SK-N-SH (cell line): Measurements from ENCODE around the gene ZNF319. TPM values are rescaled to one million over a fixed set of nuclear protein-coding genes. Genes with fewer than 3 reads are reported as not detected.

Experiments
- CTCF ChIA-PET: fragments of 300-600, 350-600 bp; formaldehyde crosslinking; extraction: SDS; loops from one replicate; lab custom pipeline; 2021; lab: Yijun Ruan, JAX
- POLR2A ChIA-PET: fragments of 350-600 bp; sonication (Branson Sonifier 250); formaldehyde crosslinking; extraction: SDS; loops from one replicate; lab custom pipeline; 2020; ENCODE audit warnings: antibody characterized with exemption, inconsistent platforms; lab: Yijun Ruan, JAX
- DNase-seq: peaks from one replicate; pipeline ENCODE4 v3.0.0; 2012
- H2AFZ ChIP-seq: fragments of 200-600 bp; sonication (generic); 2 replicates; pipeline ENCODE4 v1.8.1; 2016; ENCODE audit warnings: antibody characterized with exemption, mild to moderate bottlenecking, low read depth
- H3F3A ChIP-seq: fragments of 200-600 bp; sonication (generic); replicated peaks from 2 replicates; pipeline ENCODE3; 2016; ENCODE audit warnings: antibody characterized with exemption, mild to moderate bottlenecking; ENCODE audit not compliant: insufficient read depth
- H3K27ac ChIP-seq, 2 experiments: fragments of 200-500 bp in 1 of 2; fragments of 200-600 bp in 1 of 2; sonication (Bioruptor generic) in 1 of 2; sonication (generic), shearing (Covaris generic) in 1 of 2; 2 replicates each; pipeline versions ENCODE4 v1.5.1 to v1.6.1; 2014 to 2016; ENCODE audit warnings: low read depth in 2 of 2, inconsistent platforms in 1 of 2, low read length in 1 of 2, mild to moderate bottlenecking in 1 of 2, mixed read lengths in 1 of 2
- H3K27me3 ChIP-seq: fragments of 200-600 bp; sonication (generic), shearing (Covaris generic); 2 replicates; pipeline ENCODE4 v1.6.1; 2016; ENCODE audit warnings: mixed run types; ENCODE audit not compliant: insufficient read depth
- H3K36me3 ChIP-seq, 2 experiments: fragments of 200-500 bp in 1 of 2; fragments of 200-600 bp in 1 of 2; sonication (Bioruptor generic) in 1 of 2; sonication (generic) in 1 of 2; replicated peaks in 1 of 2; 2 replicates each; pipeline versions ENCODE3 to v1.5.1; 2014 to 2016; ENCODE audit warnings: low read length in 1 of 2, mild to moderate bottlenecking in 1 of 2; ENCODE audit not compliant: insufficient read depth in 2 of 2, control insufficient read depth in 1 of 2
- H3K4me1 ChIP-seq, 2 experiments: fragments of 200-500 bp in 1 of 2; fragments of 200-600 bp in 1 of 2; sonication (Bioruptor generic) in 1 of 2; sonication (generic), shearing (Covaris generic) in 1 of 2; 2 replicates each; pipeline versions ENCODE4 v1.5.1 to v1.6.1; 2014 to 2016; ENCODE audit warnings: low read depth in 1 of 2, low read length in 1 of 2, mixed run types in 1 of 2; ENCODE audit not compliant: insufficient read depth in 2 of 2, control insufficient read depth in 1 of 2
- H3K4me2 ChIP-seq: fragments of 200-600 bp; sonication (generic), shearing (Covaris generic); 2 replicates; pipeline ENCODE4 v1.6.1; 2017; ENCODE audit warnings: mixed run types
- H3K4me3 ChIP-seq, 2 experiments: fragments of 200-500 bp in 1 of 2; fragments of 200-600 bp in 1 of 2; sonication (Bioruptor generic) in 1 of 2; sonication (generic), shearing (Covaris generic) in 1 of 2; 2 replicates each; pipeline versions ENCODE4 v1.5.1 to v1.8.1; 2014 to 2016; ENCODE audit warnings: low read depth in 2 of 2, inconsistent platforms in 1 of 2, low read length in 1 of 2, mild to moderate bottlenecking in 1 of 2, mixed read lengths in 1 of 2, moderate library complexity in 1 of 2
- H3K79me2 ChIP-seq: fragments of 200-600 bp; sonication (generic); 2 replicates; pipeline ENCODE4 v1.8.1; 2017; ENCODE audit warnings: mild to moderate bottlenecking; ENCODE audit not compliant: insufficient read depth
- H3K9ac ChIP-seq: fragments of 200-600 bp; sonication (generic); 2 replicates; pipeline ENCODE4 v1.6.1; 2017; ENCODE audit warnings: mixed run types
- H3K9me2 ChIP-seq: fragments of 200-600 bp; sonication (generic); 2 replicates; pipeline ENCODE4 v1.6.1; 2017; ENCODE audit warnings: mixed run types
- H3K9me3 ChIP-seq: fragments of 200-600 bp; sonication (generic); 2 replicates; pipeline ENCODE4 v1.6.1; 2017; ENCODE audit warnings: mixed run types, mild to moderate bottlenecking, moderate library complexity
- H4K20me1 ChIP-seq: fragments of 200-600 bp; sonication (generic); 2 replicates; pipeline ENCODE4 v1.6.1; 2017; ENCODE audit warnings: mild to moderate bottlenecking, mixed run types; ENCODE audit not compliant: insufficient read depth
- EZH2phosphoT487 ChIP-seq: fragments of 200-600 bp; sonication (generic); IDR thresholded peaks from 2 replicates; pipeline ENCODE4 v1.6.1; 2017; ENCODE audit warnings: low read depth, mixed run types, mild to moderate bottlenecking, antibody characterized with exemption, moderate library complexity, borderline replicate concordance
- FOSL2 ChIP-seq: IDR thresholded peaks from 2 replicates; pipeline ENCODE4 v1.4.0; 2012; ENCODE audit warnings: low read depth, mild to moderate bottlenecking, moderate library complexity, borderline replicate concordance
- GATA2 ChIP-seq: sonication (generic); formaldehyde crosslinking; IDR thresholded peaks from 2 replicates; pipeline ENCODE4 v1.5.0; 2020; ENCODE audit warnings: mild to moderate bottlenecking, missing genetic modification reagents
- MEF2A ChIP-seq: IDR thresholded peaks from 2 replicates; pipeline ENCODE4 v1.4.0; 2012; ENCODE audit warnings: low read depth, borderline replicate concordance
- MXI1 ChIP-seq: IDR thresholded peaks from 2 replicates; pipeline ENCODE4 v1.6.1; 2012; ENCODE audit warnings: mild to moderate bottlenecking, low read depth, low read length, improper control_type of control experiment
- RCOR1 ChIP-seq: fragments of 150-350 bp; IDR thresholded peaks from 2 replicates; pipeline ENCODE4 v1.6.1; 2017; ENCODE audit warnings: antibody characterized with exemption, low read length
- RFX5 ChIP-seq: IDR thresholded peaks from 2 replicates; pipeline ENCODE4 v1.6.1; 2012; ENCODE audit warnings: mild to moderate bottlenecking, improper control_type of control experiment, low read length
- SMC3 ChIP-seq: IDR thresholded peaks from 2 replicates; pipeline ENCODE4 v1.6.1; 2012; ENCODE audit warnings: low read depth, low read length, improper control_type of control experiment
- WGBS: methylation state at CpG from one replicate; pipeline ENCODE4 v1.1.6; 2017; ENCODE audit warnings: low lambda C conversion rate; 5-methylcytosine and 5-hydroxymethylcytosine counted together
- polyA plus RNA-seq, 3 experiments: library from polyadenylated mRNA; depleted of rRNA; stranded (reverse); fragments of >200 nt; gene quantifications; 2 replicates each; pipeline ENCODE4 v1.2.3, GENCODE V29; 2012
- TF ChIP-seq, protein P1 (sequence below): IDR thresholded peaks from 2 replicates; pipeline ENCODE4 v1.6.1; 2012; ENCODE audit warnings: mild to moderate bottlenecking, low read depth, low read length, moderate library complexity
- TF ChIP-seq, protein P2 (sequence below): fragments of 150-350 bp; IDR thresholded peaks from 2 replicates; pipeline ENCODE4 v1.6.1; 2017; ENCODE audit warnings: antibody characterized with exemption, low read length, low read depth, borderline replicate concordance
- TF ChIP-seq, protein P3 (sequence below): IDR thresholded peaks from 2 replicates; pipeline ENCODE4 v1.4.0; 2012; ENCODE audit warnings: low read depth
- TF ChIP-seq, protein P4 (sequence below): IDR thresholded peaks from 2 replicates; pipeline ENCODE4 v1.4.0; 2012; ENCODE audit warnings: low read depth, borderline replicate concordance
- TF ChIP-seq, protein P5 (sequence below): fragments of 150-350 bp; IDR thresholded peaks from 2 replicates; pipeline ENCODE4 v1.6.1; 2016; ENCODE audit warnings: mild to moderate bottlenecking, low read depth, low read length

The ZNF319 gene
- polyA plus RNA-seq, 1 of the 3 experiments (the other 2 are of a cell fraction): 7.6 TPM

DNA sequence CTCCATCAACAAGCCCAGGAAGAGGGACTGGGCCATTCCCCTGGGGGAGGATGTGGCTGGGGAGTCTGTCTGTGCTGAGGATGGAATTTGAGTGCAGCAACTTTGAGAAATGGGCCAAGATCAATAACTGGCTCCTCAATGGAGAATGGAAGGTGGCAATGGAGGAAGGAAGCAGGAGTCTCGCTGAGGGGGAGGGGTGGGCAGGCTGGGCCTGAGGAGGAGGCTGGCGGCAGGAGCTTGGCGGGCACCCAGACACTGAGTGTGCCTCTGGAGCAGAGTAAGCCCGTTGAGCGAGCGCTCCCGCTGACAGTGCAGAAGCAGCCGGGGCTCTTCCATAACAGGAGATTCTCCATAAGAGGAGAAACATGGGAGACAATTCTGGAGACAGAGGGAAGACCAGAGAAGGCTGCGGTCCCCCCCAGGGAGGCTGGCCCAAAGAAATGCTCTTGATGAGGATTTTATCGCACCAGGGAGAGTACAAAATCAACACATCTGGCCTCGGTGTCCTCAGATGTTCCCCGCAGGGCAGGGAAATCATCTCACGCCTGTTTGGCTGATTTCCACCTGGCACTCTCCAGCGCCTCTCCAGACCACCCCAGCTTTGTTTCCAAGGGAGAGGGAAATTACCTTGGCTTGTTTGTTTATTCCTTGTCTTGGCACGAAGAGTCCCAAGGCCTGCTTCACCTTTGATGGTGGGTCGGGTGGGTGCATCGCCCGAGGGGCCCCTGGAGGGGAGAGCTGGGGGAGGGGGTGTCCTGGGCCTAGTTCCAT, 22.3 kb upstream of the ZNF319 start (continued):
- TF ChIP-seq, protein P1, sequence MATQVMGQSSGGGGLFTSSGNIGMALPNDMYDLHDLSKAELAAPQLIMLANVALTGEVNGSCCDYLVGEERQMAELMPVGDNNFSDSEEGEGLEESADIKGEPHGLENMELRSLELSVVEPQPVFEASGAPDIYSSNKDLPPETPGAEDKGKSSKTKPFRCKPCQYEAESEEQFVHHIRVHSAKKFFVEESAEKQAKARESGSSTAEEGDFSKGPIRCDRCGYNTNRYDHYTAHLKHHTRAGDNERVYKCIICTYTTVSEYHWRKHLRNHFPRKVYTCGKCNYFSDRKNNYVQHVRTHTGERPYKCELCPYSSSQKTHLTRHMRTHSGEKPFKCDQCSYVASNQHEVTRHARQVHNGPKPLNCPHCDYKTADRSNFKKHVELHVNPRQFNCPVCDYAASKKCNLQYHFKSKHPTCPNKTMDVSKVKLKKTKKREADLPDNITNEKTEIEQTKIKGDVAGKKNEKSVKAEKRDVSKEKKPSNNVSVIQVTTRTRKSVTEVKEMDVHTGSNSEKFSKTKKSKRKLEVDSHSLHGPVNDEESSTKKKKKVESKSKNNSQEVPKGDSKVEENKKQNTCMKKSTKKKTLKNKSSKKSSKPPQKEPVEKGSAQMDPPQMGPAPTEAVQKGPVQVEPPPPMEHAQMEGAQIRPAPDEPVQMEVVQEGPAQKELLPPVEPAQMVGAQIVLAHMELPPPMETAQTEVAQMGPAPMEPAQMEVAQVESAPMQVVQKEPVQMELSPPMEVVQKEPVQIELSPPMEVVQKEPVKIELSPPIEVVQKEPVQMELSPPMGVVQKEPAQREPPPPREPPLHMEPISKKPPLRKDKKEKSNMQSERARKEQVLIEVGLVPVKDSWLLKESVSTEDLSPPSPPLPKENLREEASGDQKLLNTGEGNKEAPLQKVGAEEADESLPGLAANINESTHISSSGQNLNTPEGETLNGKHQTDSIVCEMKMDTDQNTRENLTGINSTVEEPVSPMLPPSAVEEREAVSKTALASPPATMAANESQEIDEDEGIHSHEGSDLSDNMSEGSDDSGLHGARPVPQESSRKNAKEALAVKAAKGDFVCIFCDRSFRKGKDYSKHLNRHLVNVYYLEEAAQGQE: no peak
- TF ChIP-seq FOSL2: no peak
- TF ChIP-seq EZH2phosphoT487: no peak
- TF ChIP-seq, protein P2, sequence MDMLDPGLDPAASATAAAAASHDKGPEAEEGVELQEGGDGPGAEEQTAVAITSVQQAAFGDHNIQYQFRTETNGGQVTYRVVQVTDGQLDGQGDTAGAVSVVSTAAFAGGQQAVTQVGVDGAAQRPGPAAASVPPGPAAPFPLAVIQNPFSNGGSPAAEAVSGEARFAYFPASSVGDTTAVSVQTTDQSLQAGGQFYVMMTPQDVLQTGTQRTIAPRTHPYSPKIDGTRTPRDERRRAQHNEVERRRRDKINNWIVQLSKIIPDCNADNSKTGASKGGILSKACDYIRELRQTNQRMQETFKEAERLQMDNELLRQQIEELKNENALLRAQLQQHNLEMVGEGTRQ: no peak
- TF ChIP-seq MEF2A: no peak
- no peak for TF ChIP-seq RFX5
- peak; percentile 80 for TF ChIP-seq GATA2 (CRISPR knock-in tag)
- TF ChIP-seq, protein P3, sequence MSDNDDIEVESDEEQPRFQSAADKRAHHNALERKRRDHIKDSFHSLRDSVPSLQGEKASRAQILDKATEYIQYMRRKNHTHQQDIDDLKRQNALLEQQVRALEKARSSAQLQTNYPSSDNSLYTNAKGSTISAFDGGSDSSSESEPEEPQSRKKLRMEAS: 0 out of 2 replicates have a peak, but pooled peaks have one; percentile 26

DNA sequence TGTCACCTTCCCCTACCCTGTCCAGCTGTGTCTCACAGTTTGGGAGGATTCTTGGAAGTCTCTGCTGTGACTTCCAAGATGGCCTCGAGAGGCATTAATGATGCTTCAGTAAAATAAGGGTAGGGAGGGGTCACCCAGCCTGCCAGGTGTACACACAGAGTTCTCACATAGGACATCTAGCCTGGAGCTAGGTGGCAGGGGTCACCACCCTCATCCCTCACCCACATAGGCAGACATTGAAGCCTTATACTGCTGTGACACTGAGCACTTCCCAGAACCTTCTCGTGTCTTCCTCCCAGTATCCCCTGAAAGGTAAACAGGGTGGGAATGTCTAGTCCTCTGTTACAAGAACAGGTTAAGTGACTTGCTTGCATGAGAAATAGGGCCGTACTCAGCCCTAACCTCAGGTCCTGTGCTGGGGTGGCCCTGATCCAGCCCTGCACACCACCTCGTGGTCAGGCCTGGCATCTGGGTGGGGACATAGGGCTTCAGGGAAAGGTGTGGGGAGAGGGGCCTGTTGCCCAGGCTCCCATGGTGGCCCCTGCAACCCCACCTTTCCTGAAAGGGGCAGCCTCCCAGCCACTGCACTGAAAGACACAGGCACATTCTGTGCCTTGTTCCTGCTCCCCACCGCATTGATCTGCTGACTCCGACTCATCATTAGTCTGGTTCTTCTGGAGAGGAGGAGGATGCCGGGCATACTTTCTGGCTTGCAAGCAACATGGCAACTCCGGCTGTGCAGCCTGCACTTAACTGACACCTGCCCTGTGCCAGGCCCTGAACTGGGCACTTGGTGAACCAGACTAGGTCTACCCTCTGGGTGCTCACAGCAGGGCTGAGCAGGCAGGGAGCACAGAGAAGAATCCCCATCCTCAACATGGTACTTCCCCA, 21.4 kb upstream of the ZNF319 start:
- WGBS: 66% methylated on average over 7 of the region's 8 CpGs
- Histone ChIP-seq H3K9ac (no peak overlapping the region), H4K20me1 (no peaks in the 10 kb centered on the region), H3K4me3 (no peak overlapping the region), H3F3A (peaks cover 5% of the 10 kb centered on the region), H3K4me2 (peak overlapping the region; percentile 61), H3K9me3 (no peaks in the 10 kb centered on the region), H3K4me1 (peaks cover 13 to 43% of the 10 kb centered on the region in 2 experiments), H3K27ac (peak overlapping the region; percentile 51 to 88; a peak in 3 of 4 replicates), H3K27me3 (peaks cover 5% of the 10 kb centered on the region; the same call in 1 of the 2 replicates), H3K9me2 (no peaks in the 10 kb centered on the region)
- CTCF ChIA-PET: interaction anchor here (0.6 to 7.4 kb wide), 20 partner anchors 11 to 375 kb away, joined by 3 to 123 read pairs (median 4); partner anchors contain the start of genes CFAP20, USB1 and ZNF319
- DNase-seq: peak; percentile 11
- TF ChIP-seq RCOR1: no peak
- TF ChIP-seq, protein P4, sequence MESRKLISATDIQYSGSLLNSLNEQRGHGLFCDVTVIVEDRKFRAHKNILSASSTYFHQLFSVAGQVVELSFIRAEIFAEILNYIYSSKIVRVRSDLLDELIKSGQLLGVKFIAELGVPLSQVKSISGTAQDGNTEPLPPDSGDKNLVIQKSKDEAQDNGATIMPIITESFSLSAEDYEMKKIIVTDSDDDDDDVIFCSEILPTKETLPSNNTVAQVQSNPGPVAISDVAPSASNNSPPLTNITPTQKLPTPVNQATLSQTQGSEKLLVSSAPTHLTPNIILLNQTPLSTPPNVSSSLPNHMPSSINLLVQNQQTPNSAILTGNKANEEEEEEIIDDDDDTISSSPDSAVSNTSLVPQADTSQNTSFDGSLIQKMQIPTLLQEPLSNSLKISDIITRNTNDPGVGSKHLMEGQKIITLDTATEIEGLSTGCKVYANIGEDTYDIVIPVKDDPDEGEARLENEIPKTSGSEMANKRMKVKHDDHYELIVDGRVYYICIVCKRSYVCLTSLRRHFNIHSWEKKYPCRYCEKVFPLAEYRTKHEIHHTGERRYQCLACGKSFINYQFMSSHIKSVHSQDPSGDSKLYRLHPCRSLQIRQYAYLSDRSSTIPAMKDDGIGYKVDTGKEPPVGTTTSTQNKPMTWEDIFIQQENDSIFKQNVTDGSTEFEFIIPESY: no peak
- TF ChIP-seq MXI1: no peak
- TF ChIP-seq, protein P5, sequence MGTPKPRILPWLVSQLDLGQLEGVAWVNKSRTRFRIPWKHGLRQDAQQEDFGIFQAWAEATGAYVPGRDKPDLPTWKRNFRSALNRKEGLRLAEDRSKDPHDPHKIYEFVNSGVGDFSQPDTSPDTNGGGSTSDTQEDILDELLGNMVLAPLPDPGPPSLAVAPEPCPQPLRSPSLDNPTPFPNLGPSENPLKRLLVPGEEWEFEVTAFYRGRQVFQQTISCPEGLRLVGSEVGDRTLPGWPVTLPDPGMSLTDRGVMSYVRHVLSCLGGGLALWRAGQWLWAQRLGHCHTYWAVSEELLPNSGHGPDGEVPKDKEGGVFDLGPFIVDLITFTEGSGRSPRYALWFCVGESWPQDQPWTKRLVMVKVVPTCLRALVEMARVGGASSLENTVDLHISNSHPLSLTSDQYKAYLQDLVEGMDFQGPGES: no peak
- TF ChIP-seq SMC3: no peak
- TF ChIP-seq, all 33 proteins: peak for 0
- no peaks in the 10 kb centered on the region for H3K79me2 ChIP-seq
- POLR2A ChIA-PET: interaction anchor here (1.0 to 4.3 kb wide), 4 partner anchors 100 to 107 kb away, joined by 3 to 49 read pairs (median 11); partner anchors contain the start of gene CFAP20
- H3K36me3 ChIP-seq: peaks cover 0 to 8% of the 10 kb centered on the region in 2 experiments
- H2AFZ ChIP-seq: no peak overlapping the region
